NCI-H2029 (cell line): ENCODE data around the gene DCANP1.

ENCODE experiments used
- DNase-seq: peaks from one replicate; lab custom pipeline; 2025; lab: John Stamatoyannopoulos, UW

DCANP1 gene

DNA sequence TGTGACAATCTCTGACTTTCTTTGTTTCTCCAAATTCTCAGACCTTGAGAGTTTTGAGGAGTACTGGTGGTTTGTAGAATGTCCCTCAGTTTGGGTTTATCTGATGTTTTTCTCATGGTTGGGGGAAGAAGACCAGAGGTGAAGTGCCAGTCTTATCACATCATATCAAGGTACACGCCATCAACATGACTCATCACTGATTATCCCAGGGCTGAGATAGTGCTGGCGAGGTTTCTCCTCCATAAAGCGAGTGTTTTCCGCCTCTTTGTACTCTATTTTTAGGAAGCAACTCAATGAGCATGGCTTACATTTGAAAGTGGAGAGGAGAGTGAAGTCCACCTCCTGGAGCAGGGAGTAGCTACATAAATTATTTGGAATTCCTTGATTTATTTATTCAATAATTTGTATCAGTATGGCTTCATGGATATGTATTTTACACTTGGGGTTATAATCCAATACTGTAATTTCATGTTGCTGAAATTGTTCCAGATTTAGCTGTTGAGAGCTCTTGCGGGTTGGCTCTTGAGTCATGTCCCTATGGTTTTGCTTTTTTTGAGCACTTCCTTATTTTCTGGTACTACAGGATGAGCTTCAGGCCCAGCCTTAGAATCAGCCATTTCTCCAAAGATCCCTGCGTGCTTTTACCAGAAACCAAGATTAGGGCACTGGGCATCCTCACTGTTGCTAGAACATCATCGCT is 23.9 kb downstream of the DCANP1 start:
- DNase-seq, result no peak

DNA sequence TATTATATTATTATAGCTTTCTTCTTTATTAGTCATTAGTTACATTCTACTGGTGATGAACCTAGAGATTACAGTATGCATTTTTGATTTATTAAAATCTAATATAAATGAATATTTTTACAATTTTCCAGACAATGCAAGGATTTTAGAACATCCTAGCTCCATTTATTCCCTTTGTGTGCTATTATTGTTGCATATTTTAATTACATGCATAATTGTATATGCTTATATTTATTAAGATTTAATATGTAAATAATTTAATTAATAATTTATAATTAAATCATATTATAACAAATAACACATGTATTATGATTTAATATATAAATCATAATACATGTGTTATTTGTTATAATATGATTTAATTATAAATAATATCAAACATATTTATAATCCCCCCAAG is 24.7 kb downstream of the DCANP1 start:
- DNase-seq, result no peak

- DNase-seq, result no peak
Measured at GRCh38 chr5:135417083-135417482, 30.1 kb downstream of the DCANP1 start.

DNA sequence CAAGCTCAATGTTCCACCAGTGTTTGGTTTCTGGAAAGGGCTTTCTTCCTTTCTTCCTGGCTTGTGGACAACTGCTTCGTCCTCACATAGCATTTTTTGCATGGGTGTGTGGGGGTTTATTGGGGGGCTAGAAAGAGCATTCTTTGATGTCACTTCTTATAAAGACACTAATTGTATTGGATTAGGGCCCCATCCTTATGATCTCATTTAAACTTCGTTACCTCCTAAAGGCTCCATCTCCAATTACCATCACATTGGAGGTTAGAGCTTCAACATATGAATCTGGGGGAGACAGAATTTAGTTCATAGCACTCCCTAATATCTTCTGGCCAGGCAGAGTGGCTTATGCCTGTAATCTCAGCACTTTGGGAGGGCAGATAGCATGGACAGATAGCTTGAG is 42.1 kb downstream of the DCANP1 start:
- no peak for DNase-seq

- DNase-seq, result no peak
Measured at GRCh38 chr5:135402031-135402430, 45.1 kb downstream of the DCANP1 start.

DNA sequence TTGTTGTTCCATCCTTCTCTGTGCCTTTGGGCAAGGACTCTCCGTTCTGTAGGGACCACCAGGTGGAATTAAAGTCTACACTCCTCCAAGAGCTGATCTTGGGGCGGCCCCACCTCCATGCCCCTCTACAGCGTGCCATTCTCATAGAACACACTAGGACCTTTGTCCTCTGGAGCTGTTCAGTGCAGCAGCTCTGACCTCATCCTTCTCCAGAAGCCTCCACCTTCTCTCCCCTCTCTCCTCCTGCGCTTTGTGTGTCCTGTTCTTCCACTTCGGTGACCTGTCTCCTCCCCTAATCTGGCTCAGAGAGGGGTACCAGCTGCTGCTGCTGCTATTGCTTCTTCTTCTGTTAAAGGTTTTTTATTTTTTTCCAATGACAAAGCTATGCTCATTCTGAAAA is 46.3 kb downstream of the DCANP1 start:
- no peak for DNase-seq

DNA sequence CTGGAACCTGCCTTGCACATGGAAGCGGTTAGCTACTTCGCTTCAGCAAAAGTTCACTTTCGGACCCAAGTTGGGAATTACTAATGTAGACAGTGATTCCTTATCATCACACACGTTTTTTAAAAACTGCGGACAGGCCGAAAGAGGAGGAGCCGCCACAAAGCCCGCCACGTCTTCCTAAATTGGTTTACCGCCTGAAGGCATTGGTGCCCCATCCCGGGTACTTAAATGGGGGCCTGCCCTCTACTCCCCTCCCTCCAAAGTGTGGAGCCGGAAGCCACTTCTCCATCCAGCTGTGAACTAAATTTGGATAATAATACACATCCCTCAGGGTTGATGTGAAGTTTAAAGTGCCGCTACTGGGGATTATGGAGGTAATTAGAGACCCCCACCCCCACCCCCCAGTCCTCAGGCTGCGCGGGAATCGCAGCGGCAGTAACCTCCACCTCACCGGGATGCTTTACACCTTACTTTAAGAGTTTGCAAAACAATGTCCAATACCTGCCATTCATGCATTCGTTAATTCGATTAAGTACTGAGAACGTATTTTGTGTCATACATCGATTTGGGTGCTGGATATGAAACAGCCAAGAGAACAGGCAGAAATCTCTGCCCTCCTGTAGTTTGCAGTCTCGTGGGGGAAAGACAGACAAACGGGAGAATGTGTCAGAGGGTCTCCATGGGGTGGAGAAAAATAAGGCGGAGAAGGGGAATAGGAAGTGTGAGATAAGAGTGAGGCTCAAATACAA is 47.2 kb downstream of the DCANP1 start:
- DNase-seq, result no peak

- DNase-seq, result peak; percentile 84
Measured at GRCh38 chr5:135398855-135399793, 48.0 kb downstream of the DCANP1 start, which contains the start of gene MACROH2A1. Gene MACROH2A1 (minus strand): TSS chr5:135399231. CDS start chr5:135389093, 10,138 bp downstream.

- DNase-seq, result peak; percentile 83
Measured at GRCh38 chr5:135398160-135398854, 48.8 kb downstream of the DCANP1 start.

- no peak for DNase-seq
Measured at GRCh38 chr5:135397084-135397483, 50.1 kb downstream of the DCANP1 start.

- DNase-seq, result no peak
Measured at GRCh38 chr5:135396459-135397055, 50.6 kb downstream of the DCANP1 start.

- DNase-seq, result no peak
Measured at GRCh38 chr5:135395866-135396265, 51.3 kb downstream of the DCANP1 start.

GRCh38 chr5:135395451-135395850 is 51.7 kb downstream of the DCANP1 start:
- no peak for DNase-seq
